Right lobe of liver (tissue), 6 donors: Measurements from ENCODE around the gene RHOU. TPM values are rescaled to one million over a fixed set of nuclear protein-coding genes. Genes with fewer than 3 reads are reported as not detected.

Experiments used
- ATAC-seq, 4 donors: fragments of 200-7000 bp; cut with Tn5 transposase; one replicate each; pipeline ENCODE4 v1.9.1; 2020; ENCODE audit warnings: mild to moderate bottlenecking in 4 of 4, moderate library complexity in 4 of 4
- DNase-seq, 3 donors: peaks; one replicate each; pipeline ENCODE4 v3.0.0-alpha.2; 2020
- H3K27ac ChIP-seq, 3 donors: fragments of 200-600 bp; one replicate each; pipeline ENCODE4 v1.8.0; 2022
- H3K27me3 ChIP-seq, 2 donors: fragments of 200-600 bp; one replicate each; pipeline ENCODE4 v1.8.0; 2022
- H3K36me3 ChIP-seq, 4 donors: fragments of 200-600 bp; sonication (generic) in 1 of 4; one replicate each; pipeline versions ENCODE4 v1.5.1 to v1.8.0; 2017 to 2022; ENCODE audit warnings: control low read depth in 1 of 4
- H3K4me1 ChIP-seq, 4 donors: fragments of 200-600 bp; sonication (generic) in 1 of 4; one replicate each; pipeline versions ENCODE4 v1.5.1 to v1.8.0; 2017 to 2022; ENCODE audit warnings: control low read depth in 1 of 4
- H3K4me3 ChIP-seq, 3 donors: fragments of 200-600 bp; one replicate each; pipeline ENCODE4 v1.8.0; 2022
- H3K9me3 ChIP-seq, 4 donors: fragments of 200-600 bp; sonication (generic) in 1 of 4; one replicate each; pipeline versions ENCODE4 v1.5.1 to v1.8.0; 2017 to 2022; ENCODE audit warnings: control low read depth in 1 of 4
- POLR2A ChIP-seq: fragments of 450-650 bp; IDR thresholded peaks from one replicate; pipeline ENCODE4 v1.6.1; 2017; ENCODE audit warnings: antibody characterized with exemption, mild to moderate bottlenecking
- WGBS: methylation state at CpG from one replicate; pipeline ENCODE4 v1.1.6; 2018; ENCODE audit warnings: low coverage, low lambda C conversion rate; ENCODE audit not compliant: insufficient coverage; ENCODE audit errors: missing lambda C conversion rate; 5-methylcytosine and 5-hydroxymethylcytosine counted together
- intact Hi-C, 2 donors: fragments of 100-400 bp; cut with DNase I; formaldehyde crosslinking; loops; one replicate each; pipeline versions ENCODE4 v1.11.2 to v1.14.1; 2022
- total RNA-seq, 6 experiments: library from RNA; depleted of rRNA in 2 of 6; stranded (reverse); fragments of >200 nt in 2 of 6; fragmentation: NEBNext Ultra II Directional in 3 of 6; extraction: Animal tissue kit (Norgen Biotek cat#: 25700) in 3 of 6; gene quantifications; one replicate each; pipeline versions ENCODE4 v1.1.0 to v1.2.4, GENCODE V29; 2016 to 2023
- TF ChIP-seq, protein P1 (sequence below), 4 donors: fragments of 200-600 bp in 3 of 4; fragments of 450-650 bp in 1 of 4; IDR thresholded peaks; one replicate each; pipeline versions ENCODE4 v1.5.1 to v1.8.0; 2016 to 2022; ENCODE audit warnings: antibody characterized with exemption in 4 of 4, mild to moderate bottlenecking in 2 of 4
- donor health status: DM: no; HTN: yes; CAD: no.
- donor health status: DM: no; HTN: no; CAD: no.
- donor health status: DM: no; HTN: no; CAD: no.
- donor health status: DM: no; HTN: yes; CAD: no.
- donor health status: DM: no; HTN: yes; CAD: no.

RHOU gene
- total RNA-seq, 6 experiments from 2014 or later: 16.6 to 22.2 (median 19.6) TPM

DNA sequence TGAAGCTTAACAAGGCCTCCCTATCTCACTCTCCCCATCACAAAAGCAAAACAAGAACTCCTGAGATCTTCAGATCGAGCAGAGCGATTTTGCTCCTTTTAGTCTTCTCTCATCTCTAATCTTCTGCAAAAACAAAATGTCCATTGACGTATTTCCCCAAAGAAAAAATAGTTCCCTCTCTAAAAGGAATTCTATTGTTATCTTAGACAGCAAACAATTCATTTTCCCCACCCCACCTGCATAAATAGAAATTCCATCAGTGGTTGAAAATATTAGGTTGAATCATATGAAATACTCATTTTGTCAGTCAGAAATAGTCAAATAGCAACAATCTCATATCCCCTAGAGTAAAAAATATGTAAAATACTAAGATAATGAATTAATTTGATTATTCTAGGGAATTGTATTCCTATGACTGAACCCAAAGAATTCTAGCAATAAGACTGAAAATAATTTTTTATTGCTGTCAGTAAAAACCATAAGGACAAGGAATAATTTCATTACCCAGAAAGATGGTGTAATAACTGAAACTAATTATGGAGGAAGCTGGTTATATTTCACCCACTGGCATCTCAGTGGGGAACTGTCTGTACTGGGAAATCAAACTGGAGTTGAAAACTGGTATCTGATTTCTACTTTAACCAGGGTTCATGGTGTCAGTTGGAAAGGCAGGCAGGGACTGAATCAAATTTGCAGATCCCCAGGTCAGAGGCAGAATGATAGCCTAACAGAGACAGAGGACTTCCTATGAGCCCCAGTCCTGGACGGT lies 51.3 kb downstream of the RHOU start:
- Histone ChIP-seq H3K27ac (no peak overlapping the region), H3K4me3 (no peak overlapping the region), H3K9me3 (no peaks in the 10 kb centered on the region), H3K4me1 (peaks cover 0 to 9% (median 0%) of the 10 kb centered on the region in 4 donors), H3K27me3 (no peaks in the 10 kb centered on the region), H3K36me3 (no peaks in the 10 kb centered on the region)
- WGBS: 85% methylated on average over 4 of the region's 4 CpGs
- no peak for DNase-seq
- intact Hi-C loops: no loop called here
- no peak for TF ChIP-seq POLR2A
- TF ChIP-seq, protein P1, sequence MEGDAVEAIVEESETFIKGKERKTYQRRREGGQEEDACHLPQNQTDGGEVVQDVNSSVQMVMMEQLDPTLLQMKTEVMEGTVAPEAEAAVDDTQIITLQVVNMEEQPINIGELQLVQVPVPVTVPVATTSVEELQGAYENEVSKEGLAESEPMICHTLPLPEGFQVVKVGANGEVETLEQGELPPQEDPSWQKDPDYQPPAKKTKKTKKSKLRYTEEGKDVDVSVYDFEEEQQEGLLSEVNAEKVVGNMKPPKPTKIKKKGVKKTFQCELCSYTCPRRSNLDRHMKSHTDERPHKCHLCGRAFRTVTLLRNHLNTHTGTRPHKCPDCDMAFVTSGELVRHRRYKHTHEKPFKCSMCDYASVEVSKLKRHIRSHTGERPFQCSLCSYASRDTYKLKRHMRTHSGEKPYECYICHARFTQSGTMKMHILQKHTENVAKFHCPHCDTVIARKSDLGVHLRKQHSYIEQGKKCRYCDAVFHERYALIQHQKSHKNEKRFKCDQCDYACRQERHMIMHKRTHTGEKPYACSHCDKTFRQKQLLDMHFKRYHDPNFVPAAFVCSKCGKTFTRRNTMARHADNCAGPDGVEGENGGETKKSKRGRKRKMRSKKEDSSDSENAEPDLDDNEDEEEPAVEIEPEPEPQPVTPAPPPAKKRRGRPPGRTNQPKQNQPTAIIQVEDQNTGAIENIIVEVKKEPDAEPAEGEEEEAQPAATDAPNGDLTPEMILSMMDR (IDR thresholded peaks at IDR 0.05): no peak
- no peak for ATAC-seq

DNA sequence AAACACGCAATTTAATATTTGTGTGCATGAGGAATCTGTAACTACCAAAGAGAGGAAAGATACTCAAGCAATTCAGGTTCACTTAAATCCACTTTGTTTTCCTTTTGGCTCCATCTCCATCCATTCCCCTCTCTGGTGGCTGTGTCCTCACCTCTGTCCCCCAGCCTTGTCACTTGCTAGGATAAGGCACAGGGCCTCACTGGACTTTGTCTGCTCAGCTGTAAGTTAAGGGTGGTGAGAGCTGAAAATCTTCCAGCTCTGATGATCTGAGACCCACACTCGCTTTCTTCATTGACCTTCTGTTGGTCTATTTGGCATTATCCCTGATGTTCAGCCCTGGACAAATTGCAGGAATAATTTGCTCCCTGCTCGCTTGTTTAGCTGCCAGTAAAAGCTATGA lies 56.5 kb downstream of the RHOU start:
- H3K4me3 ChIP-seq: no peak overlapping the region
- no peaks in the 10 kb centered on the region for H3K4me1 ChIP-seq
- intact Hi-C loops: no loop called here
- no peaks in the 10 kb centered on the region for H3K9me3 ChIP-seq
- TF ChIP-seq POLR2A: no peak
- TF ChIP-seq, protein P1 (IDR thresholded peaks at IDR 0.05): no peak
- 78% methylated on average over 3 of the region's 3 CpGs for WGBS
- ATAC-seq (no peak), DNase-seq (no peak)
- H3K27ac ChIP-seq: no peak overlapping the region
- no peaks in the 10 kb centered on the region for H3K36me3 ChIP-seq
- no peaks in the 10 kb centered on the region for H3K27me3 ChIP-seq

DNA sequence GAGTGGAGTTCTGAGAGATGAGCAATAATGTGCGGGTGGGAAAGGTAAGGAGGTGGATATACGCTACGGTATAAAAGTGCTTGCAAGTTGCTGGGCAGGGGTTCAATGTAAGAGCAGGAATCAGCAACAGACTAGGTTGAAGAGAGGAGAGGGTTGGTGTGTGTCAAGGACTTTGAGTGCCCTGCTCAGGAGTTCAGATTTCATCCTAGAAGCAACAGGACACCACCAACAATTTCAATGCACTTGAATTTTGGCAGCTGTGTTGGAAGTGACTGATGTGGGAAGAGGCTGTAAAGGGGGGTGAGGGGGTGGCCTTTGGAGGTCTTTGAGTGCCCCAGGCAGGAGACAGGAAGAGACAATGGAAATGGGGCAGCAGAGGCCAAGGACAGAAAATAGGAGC lies 57.3 kb downstream of the RHOU start:
- H3K4me3 ChIP-seq: no peak overlapping the region
- WGBS: 81% methylated on average over 3 of the region's 3 CpGs

DNA sequence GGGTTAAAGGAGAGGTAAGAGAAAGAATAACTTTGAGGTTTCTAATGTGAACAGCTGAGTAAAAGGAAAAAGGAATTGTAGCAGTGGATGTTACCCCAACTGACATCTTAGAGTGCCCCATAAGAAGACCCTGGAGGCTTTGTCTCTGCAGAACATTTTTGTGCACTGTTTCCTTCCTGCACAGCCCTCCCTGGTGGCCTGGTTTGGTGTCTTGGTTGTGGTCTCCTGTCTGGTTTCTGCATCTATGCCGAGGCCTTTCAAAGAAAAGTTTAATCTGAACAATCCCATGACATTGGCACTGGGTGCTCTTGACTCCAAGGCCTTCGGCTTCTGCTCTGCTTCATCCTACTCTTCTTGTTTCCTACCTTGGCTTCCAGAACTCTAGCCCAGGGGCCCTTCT lies 57.8 kb downstream of the RHOU start:
- WGBS: 100% methylated on average over 1 of the region's 2 CpGs
- no peaks in the 10 kb centered on the region for H3K27me3 ChIP-seq
- no peak for ATAC-seq
- no peak for DNase-seq
- intact Hi-C loops: no loop called here
- H3K9me3 ChIP-seq: no peaks in the 10 kb centered on the region
- H3K4me3 ChIP-seq: no peak overlapping the region
- H3K27ac ChIP-seq: no peak overlapping the region
- no peaks in the 10 kb centered on the region for H3K4me1 ChIP-seq
- no peaks in the 10 kb centered on the region for H3K36me3 ChIP-seq
- no peak for TF ChIP-seq POLR2A
- TF ChIP-seq, protein P1 (IDR thresholded peaks at IDR 0.05): no peak

More for the DNA sequence above, 57.3 kb downstream of the RHOU start:
- ATAC-seq (no peak), DNase-seq (no peak)
- intact Hi-C loops: no loop called here
- no peaks in the 10 kb centered on the region for H3K36me3 ChIP-seq
- no peak overlapping the region for H3K27ac ChIP-seq
- H3K4me1 ChIP-seq: no peaks in the 10 kb centered on the region
- H3K9me3 ChIP-seq: no peaks in the 10 kb centered on the region
- no peak for TF ChIP-seq POLR2A
- TF ChIP-seq, protein P1 (IDR thresholded peaks at IDR 0.05): no peak
- H3K27me3 ChIP-seq: no peaks in the 10 kb centered on the region
